ENCODE measurements around the gene LBX2.

LBX2 gene

GRCh38 chr2:74515271-74515980 lies 16.0 kb upstream of the LBX2 start:
- peaks cover 24% of the 10 kb centered on the region for H3K4me1 Mint-ChIP-seq (ENCODE audit: low read depth)
- H3K27me3 Mint-ChIP-seq (ENCODE audit: low read depth) = peaks cover 80% of the 10 kb centered on the region
- H3K4me3 Mint-ChIP-seq = peak overlapping the region; percentile 82
- H3K27ac Mint-ChIP-seq = peak overlapping the region; percentile 49
- no peak for DNase-seq (ENCODE audit: low spot score)
- H3K9me3 Mint-ChIP-seq = no peaks in the 10 kb centered on the region
- H3K36me3 Mint-ChIP-seq (ENCODE audit: low read depth) = peaks cover 8% of the 10 kb centered on the region

GRCh38 chr2:74514368-74515270 lies 15.2 kb upstream of the LBX2 start, which contains the start of gene TLX2:
Gene TLX2, plus strand, starts transcription at chr2:74514450. Its CDS starts 357 bp downstream, at chr2:74514807.
- H3K27me3 Mint-ChIP-seq (ENCODE audit: low read depth) = peaks cover 77% of the 10 kb centered on the region
- peak within 1 kb of the TSS; percentile 82 for H3K4me3 Mint-ChIP-seq
- no peaks in the 10 kb centered on the region for H3K9me3 Mint-ChIP-seq
- no peak for DNase-seq (ENCODE audit: low spot score)
- H3K36me3 Mint-ChIP-seq (ENCODE audit: low read depth) = peaks cover 8% of the 10 kb centered on the region
- no peak within 1 kb of the TSS for H3K27ac Mint-ChIP-seq
- H3K4me1 Mint-ChIP-seq (ENCODE audit: low read depth) = peaks cover 27% of the 10 kb centered on the region

DNA sequence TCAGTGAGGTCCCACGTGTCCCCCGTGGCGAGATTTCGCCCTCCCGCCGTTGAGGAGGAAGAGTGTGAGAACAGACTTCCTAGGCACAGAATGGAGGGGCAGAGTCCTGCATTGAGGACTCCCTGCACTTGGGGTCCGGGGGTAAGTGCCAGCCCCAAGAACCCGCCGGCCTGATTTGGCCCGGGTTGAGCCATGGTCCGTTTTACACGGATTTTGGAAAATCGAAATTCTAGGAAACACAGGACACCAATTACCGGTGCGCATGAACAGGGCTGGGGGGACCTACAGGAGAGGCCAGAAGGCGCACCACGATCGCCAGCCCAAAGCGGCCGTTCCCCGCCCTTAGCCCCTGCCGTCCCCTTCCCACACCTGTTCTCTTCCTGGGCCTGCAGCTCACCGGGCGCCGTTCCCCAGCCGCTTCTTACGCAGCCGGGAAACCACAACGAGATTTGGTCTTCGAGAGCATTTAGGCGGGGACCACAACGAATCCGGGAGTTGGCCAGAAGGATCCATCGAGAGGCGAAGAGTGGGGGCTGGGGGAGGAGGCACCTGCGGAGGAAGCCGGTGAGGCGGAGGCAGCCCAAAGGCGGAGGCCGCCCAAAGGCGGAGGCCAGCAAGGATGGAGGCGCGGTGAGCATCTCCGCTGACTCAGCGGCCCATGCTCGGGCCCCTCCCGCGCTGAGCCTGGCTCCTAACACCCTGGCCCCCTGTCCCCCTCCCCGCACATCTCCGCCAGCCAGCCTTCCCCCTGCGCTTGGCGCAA lies 14.4 kb upstream of the LBX2 start:
- Mint-ChIP-seq H3K36me3 (ENCODE audit: low read depth) (peaks cover 8% of the 10 kb centered on the region), H3K27ac (no peak overlapping the region), H3K9me3 (no peaks in the 10 kb centered on the region), H3K27me3 (ENCODE audit: low read depth) (peaks cover 69% of the 10 kb centered on the region), H3K4me1 (ENCODE audit: low read depth) (peaks cover 28% of the 10 kb centered on the region), H3K4me3 (peak overlapping the region; percentile 55)
- no peak for DNase-seq (ENCODE audit: low spot score)

GRCh38 chr2:74512744-74513604 lies 13.6 kb upstream of the LBX2 start:
- peaks cover 35% of the 10 kb centered on the region for H3K4me1 Mint-ChIP-seq (ENCODE audit: low read depth)
- H3K36me3 Mint-ChIP-seq (ENCODE audit: low read depth) = peaks cover 8% of the 10 kb centered on the region
- peaks cover 64% of the 10 kb centered on the region for H3K27me3 Mint-ChIP-seq (ENCODE audit: low read depth)

DNA sequence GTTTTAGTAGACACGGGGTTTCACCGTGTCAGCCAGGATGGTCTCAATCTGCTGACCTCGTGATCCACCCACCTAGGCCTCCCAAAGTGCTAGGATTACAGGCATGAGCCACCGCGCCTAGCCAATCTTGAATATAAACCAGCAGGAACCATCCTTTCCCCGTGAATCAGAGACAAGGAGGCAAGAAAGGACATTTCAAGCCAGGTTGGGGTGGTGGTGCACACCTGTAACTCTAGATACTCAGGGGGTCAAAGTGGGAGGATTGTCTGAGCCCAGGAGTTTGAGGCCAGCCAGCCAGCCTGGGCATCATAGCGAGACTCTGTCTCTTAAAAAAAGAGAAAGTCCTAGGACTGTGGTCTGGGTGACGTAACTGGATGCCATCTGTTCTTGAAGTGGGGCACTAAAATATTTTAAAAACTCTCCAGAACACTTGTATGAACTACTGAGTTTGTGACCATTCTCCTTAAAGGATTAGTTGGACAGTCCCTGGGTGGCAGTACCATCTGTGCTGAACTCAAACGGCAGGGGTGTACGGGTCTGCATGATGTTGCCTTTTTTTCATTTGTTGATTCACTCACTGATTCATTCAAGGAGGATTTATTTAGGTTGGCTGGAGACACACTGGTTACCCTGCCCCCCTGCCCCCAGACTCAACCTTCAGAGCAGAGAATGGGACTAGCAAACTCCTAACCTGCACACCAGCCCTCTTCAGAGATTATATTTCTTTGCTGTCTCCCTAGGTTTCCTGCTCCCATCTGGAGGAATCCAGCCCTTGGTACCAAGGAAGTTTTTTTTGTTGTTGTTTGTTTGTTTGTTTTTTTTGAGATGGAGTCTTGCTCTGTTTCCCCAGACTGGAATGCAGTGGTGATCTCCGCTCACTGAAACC lies 11.9 kb upstream of the LBX2 start:
- peaks cover 7% of the 10 kb centered on the region for H3K36me3 Mint-ChIP-seq (ENCODE audit: low read depth)
- no peak overlapping the region for H3K4me3 Mint-ChIP-seq
- peaks cover 48% of the 10 kb centered on the region for H3K27me3 Mint-ChIP-seq (ENCODE audit: low read depth)
- DNase-seq (ENCODE audit: low spot score) = no peak
- no peaks in the 10 kb centered on the region for H3K9me3 Mint-ChIP-seq
- no peak overlapping the region for H3K27ac Mint-ChIP-seq
- H3K4me1 Mint-ChIP-seq (ENCODE audit: low read depth) = peaks cover 32% of the 10 kb centered on the region

More at GRCh38 chr2:74512744-74513604, 13.6 kb upstream of the LBX2 start:
- Mint-ChIP-seq H3K27ac (no peak overlapping the region), H3K4me3 (peak overlapping the region; percentile 55), H3K9me3 (no peaks in the 10 kb centered on the region)
- no peak for DNase-seq (ENCODE audit: low spot score)

GRCh38 chr2:74510272-74510671 lies 10.9 kb upstream of the LBX2 start:
- no peaks in the 10 kb centered on the region for H3K9me3 Mint-ChIP-seq

DNA sequence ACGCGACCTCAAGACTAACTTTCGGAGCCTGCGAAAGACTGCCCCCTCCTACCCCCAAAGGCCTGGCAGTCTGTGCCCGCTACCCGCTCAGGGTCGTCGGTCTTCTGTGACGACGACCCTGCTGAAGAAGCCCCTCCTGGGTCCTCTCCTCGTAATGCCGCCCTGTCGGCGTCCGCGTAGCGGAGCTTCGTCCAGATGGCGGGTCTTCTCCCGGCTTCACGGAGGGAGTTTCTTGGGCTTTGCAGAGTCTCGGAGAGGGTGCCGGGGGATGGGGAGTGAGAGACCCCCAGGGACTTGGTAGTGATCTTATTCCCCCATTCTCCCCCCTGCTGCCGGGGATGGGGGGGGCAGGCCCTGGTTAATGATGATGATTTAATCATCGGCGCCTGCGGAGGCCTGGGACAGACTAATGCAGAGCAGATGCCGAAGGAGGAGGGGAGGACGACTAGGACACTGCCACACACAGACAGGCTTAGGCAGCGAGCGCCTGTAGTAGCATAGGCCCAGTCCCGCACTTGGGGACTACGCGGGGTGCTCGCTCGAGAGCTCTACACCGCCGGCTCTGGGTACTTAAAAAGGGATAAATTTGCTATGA lies 8.6 kb upstream of the LBX2 start:
- Mint-ChIP-seq H3K9me3 (no peaks in the 10 kb centered on the region), H3K27ac (peak overlapping the region; percentile 99), H3K4me1 (ENCODE audit: low read depth) (peaks cover 41% of the 10 kb centered on the region), H3K4me3 (peak overlapping the region; percentile 96), H3K27me3 (ENCODE audit: low read depth) (peaks cover 29% of the 10 kb centered on the region), H3K36me3 (ENCODE audit: low read depth) (peaks cover 23% of the 10 kb centered on the region)
- DNase-seq (ENCODE audit: low spot score) = no peak

More at GRCh38 chr2:74510272-74510671, 10.9 kb upstream of the LBX2 start:
- Mint-ChIP-seq H3K4me1 (ENCODE audit: low read depth) (peaks cover 34% of the 10 kb centered on the region), H3K27ac (no peak overlapping the region), H3K36me3 (ENCODE audit: low read depth) (peaks cover 12% of the 10 kb centered on the region), H3K4me3 (no peak overlapping the region), H3K27me3 (ENCODE audit: low read depth) (peaks cover 41% of the 10 kb centered on the region)
- no peak for DNase-seq (ENCODE audit: low spot score)

DNA sequence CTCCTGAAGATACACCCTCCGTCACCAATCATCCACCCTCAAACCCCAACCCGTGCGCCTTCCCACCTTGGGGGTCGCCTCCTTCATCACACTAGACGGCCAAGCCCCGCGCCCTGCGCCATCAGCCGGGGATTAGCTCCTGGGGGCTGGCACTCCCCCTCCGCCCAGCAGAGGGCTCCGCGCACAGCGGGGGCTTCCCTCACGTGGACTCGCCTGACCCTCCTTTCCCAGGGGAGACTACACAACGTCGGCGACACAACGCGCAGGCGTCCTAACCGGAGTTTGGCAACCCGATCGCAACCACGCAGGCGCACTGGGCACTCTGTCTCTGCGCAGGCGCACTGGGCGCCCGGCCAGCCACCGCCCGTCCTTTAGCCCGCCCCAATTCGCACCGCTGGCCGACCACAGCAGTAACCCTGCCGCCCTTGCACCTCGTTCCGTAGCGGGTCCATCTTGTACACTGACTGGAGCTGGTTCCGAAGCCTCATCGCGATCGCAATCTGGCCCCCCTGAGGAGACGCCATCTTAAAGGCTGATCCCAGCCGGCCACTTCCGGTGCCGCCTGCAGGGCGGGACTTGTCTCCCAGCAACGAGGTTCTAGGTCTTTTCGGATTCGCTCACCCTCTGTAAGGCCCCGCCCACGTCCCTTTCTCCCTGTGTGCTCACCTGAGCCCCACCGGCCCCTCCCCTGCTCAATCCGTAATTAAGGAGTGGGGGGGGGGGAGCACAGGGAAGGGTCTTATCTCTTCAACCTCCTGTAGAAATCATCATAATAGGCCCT lies 7.9 kb upstream of the LBX2 start, which contains the start of gene PCGF1:
Gene PCGF1 (minus strand): TSS at position 551 of the 781 bp plus-strand sequence. CDS start 27 bp downstream, at position 524.
- Mint-ChIP-seq H3K27me3 (ENCODE audit: low read depth) (peaks cover 27% of the 10 kb centered on the region), H3K4me1 (ENCODE audit: low read depth) (peaks cover 44% of the 10 kb centered on the region)

DNA sequence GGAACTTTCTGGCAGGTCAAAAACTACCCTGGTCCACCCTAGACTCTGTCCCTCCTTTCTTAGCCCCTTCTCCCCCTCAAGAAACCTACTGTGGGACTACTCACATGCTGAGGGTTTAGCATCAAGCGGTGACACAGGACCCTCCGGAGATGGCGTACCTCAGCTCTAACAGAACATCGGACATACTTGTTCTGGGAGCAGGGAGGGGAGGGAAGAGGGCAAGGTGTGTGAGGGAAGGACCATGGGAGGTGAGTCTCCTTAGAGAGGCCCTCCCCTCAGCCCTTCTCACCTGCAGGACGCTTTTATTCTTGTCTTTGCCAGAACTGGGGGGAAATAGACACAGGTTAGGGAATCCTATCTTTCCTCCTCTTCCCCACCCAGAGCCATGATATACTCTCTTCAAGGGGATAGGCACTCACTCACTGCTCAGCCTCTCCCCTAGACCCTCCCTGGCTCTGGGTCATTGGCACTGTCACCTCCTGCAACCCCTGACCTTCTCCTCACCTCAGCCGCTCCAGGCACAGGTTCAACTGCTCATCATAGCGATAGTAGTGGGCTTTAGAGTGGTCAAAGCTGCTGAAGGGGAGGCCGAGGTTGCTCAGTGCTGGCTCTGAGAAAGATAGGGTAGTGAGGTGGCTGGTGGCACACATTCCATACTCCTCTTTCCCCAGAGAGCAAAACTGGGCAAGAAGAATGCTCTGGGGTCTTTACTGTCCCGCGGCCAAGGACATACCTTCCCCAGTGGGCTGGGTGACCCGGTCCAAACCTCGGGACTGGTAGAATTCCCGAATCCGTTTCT lies 6.2 kb upstream of the LBX2 start:
- Mint-ChIP-seq H3K36me3 (ENCODE audit: low read depth) (peaks cover 26% of the 10 kb centered on the region), H3K27me3 (ENCODE audit: low read depth) (peaks cover 30% of the 10 kb centered on the region), H3K4me3 (peak overlapping the region; percentile 47), H3K4me1 (ENCODE audit: low read depth) (peaks cover 41% of the 10 kb centered on the region), H3K27ac (no peak overlapping the region), H3K9me3 (no peaks in the 10 kb centered on the region)
- DNase-seq (ENCODE audit: low spot score) = no peak

More for the DNA sequence above, 7.9 kb upstream of the LBX2 start, which contains the start of gene PCGF1:
- Mint-ChIP-seq H3K27ac (peak within 1 kb of the TSS; percentile 99), H3K9me3 (no peaks in the 10 kb centered on the region), H3K4me3 (peak within 1 kb of the TSS; percentile 96), H3K36me3 (ENCODE audit: low read depth) (peaks cover 23% of the 10 kb centered on the region)
- peak; percentile 97 for DNase-seq (ENCODE audit: low spot score)

DNA sequence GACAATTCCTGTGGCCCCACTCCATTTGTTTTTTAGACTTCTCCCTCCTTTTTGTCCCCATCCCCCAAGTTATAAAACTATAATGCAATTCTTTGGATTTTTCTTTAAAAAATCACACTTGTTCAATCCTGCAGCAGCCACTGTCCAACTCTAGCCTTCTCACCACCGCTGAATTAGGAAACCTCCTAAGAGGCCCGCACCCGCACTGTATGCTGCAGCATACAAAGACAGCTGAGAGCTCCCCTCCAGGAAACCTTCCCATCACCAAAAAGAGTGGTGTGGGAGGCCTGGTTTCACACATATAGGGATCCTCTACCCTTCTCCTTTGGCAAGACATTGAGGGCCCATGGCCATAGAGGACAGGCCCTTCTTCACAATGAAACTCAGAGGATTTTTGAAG lies 5.2 kb upstream of the LBX2 start:
- Mint-ChIP-seq H3K4me1 (ENCODE audit: low read depth) (peaks cover 36% of the 10 kb centered on the region), H3K27me3 (ENCODE audit: low read depth) (peaks cover 32% of the 10 kb centered on the region), H3K27ac (no peak overlapping the region), H3K4me3 (peak overlapping the region; percentile 35), H3K36me3 (ENCODE audit: low read depth) (peaks cover 31% of the 10 kb centered on the region), H3K9me3 (no peaks in the 10 kb centered on the region)
- no peak for DNase-seq (ENCODE audit: low spot score)

All from T-helper 2 cell treated with Interferon-gamma antibody and Interleukin-4, amounts not matched to agents 5 μg/mL and 100 μg/mL, for 36 hours (primary cell).